H1 (cell line): Measurements from ENCODE around the gene ADCY3. TPM values are rescaled to one million over a fixed set of nuclear protein-coding genes. Genes with fewer than 3 reads are reported as not detected.

Experiments
- CBX5 ChIP-seq: fragments of 300-800, 300-1000 bp; sonication (generic); IDR thresholded peaks from 2 replicates; pipeline ENCODE4 v1.7.1; 2016; ENCODE audit warnings: antibody characterized with exemption, low read length, low read depth
- CEBPB ChIP-seq: IDR thresholded peaks from 2 replicates; pipeline ENCODE4 v1.6.1; 2012; ENCODE audit warnings: low read depth, low read length
- CHD7 ChIP-seq: fragments of 300-600 bp; sonication (generic); IDR thresholded peaks from 2 replicates; pipeline ENCODE4 v1.7.1; 2012; ENCODE audit warnings: low read length, moderate library complexity, mild to moderate bottlenecking, inconsistent platforms; ENCODE audit not compliant: insufficient replicate concordance
- CREB1 ChIP-seq: IDR thresholded peaks from 2 replicates; pipeline ENCODE4 v1.6.1; 2012; ENCODE audit warnings: inconsistent platforms
- EGR1 ChIP-seq: IDR thresholded peaks from 2 replicates; pipeline ENCODE4 v1.6.1; 2011; ENCODE audit warnings: low read depth, low read length, borderline replicate concordance
- EZH2 ChIP-seq: fragments of 200-600 bp; sonication (generic); IDR thresholded peaks from 2 replicates; pipeline ENCODE4 v1.7.1; 2012; ENCODE audit warnings: low read depth, mild to moderate bottlenecking, moderate library complexity, low read length, inconsistent platforms; ENCODE audit not compliant: severe bottlenecking
- GTF2F1 ChIP-seq: IDR thresholded peaks from 2 replicates; pipeline ENCODE4 v1.6.1; 2012; ENCODE audit warnings: low read depth, low read length, improper control_type of control experiment, borderline replicate concordance
- NRF1 ChIP-seq: IDR thresholded peaks from 2 replicates; pipeline ENCODE4 v1.6.1; 2011; ENCODE audit warnings: mild to moderate bottlenecking, low read depth, low read length, improper control_type of control experiment
- RFX5 ChIP-seq: IDR thresholded peaks from 2 replicates; pipeline ENCODE4 v1.6.1; 2011; ENCODE audit warnings: low read depth, low read length, improper control_type of control experiment, borderline replicate concordance
- SP2 ChIP-seq: IDR thresholded peaks from 2 replicates; pipeline ENCODE4 v1.6.1; 2012; ENCODE audit warnings: mild to moderate bottlenecking, low read length, inconsistent platforms
- SP4 ChIP-seq: IDR thresholded peaks from 2 replicates; pipeline ENCODE4 v1.6.1; 2012; ENCODE audit warnings: low read length, inconsistent platforms
- TAF1 ChIP-seq: IDR thresholded peaks from 2 replicates; pipeline ENCODE4 v1.6.1; 2011; ENCODE audit warnings: mild to moderate bottlenecking, low read depth, low read length
- TEAD4 ChIP-seq: IDR thresholded peaks from 2 replicates; pipeline ENCODE4 v1.6.1; 2012; ENCODE audit warnings: low read depth, low read length, inconsistent platforms, mixed read lengths
- polyA plus RNA-seq, 7 experiments: library from polyadenylated mRNA; depleted of rRNA in 3 of 7; stranded (reverse) in 5 of 7; unstranded in 2 of 7; fragments of >200 nt in 5 of 7; fragments of 200-250 nt in 2 of 7; gene quantifications; 1 replicate in 5 of 7; 2 replicates in 1 of 7; 4 replicates in 1 of 7; pipeline versions ENCODE4 v1.2.1 to v1.2.3, GENCODE V29; 2011 to 2013; ENCODE audit warnings: missing spikeins in 2 of 7, mixed read lengths in 2 of 7
- total RNA-seq: library from RNA; stranded (reverse); fragmentation: NEBNext Ultra II Directional; extraction: Animal tissue kit (Norgen Biotek cat#: 25700); gene quantifications from 2 replicates; pipeline ENCODE4 v1.2.1, GENCODE V29; 2021

Gene ADCY3
- total and polyA plus RNA-seq, 2 of the 8 experiments (the other 6 are each of a cell fraction or from before 2014, with no cell fraction given) = 45.1 to 52.9 TPM

GRCh38 chr2:24856791-24857211 lies 63.2 kb downstream of the ADCY3 start (continued):
- TF ChIP-seq CHD7 (no peak), TAF1 (no peak), CREB1 (no peak), GTF2F1 (no peak), SP4 (no peak), CBX5 (no peak), EGR1 (no peak), EZH2 (no peak), CEBPB (no peak), RFX5 (no peak), SP2 (no peak), NRF1 (no peak), TEAD4 (no peak)
- TF ChIP-seq, all 59 proteins: peak for 0
